GM18498 (cell line): Measurements from ENCODE around the gene ATF4.

Experiments
- ATAC-seq: cut with Tn5 transposase; IDR thresholded peaks from one replicate; pipeline ENCODE4 v1.9.1; 2021; ENCODE audit warnings: mild to moderate bottlenecking, moderate library complexity; ENCODE audit not compliant: unreplicated experiment

The ATF4 gene

GRCh38 chr22:39556970-39557841 is 36.8 kb downstream of the ATF4 start:
- no peak for ATAC-seq

- no peak for ATAC-seq
Observed at GRCh38 chr22:39558254-39558727, 37.9 kb downstream of the ATF4 start.

- ATAC-seq = no peak
Observed at GRCh38 chr22:39558950-39559349, 38.6 kb downstream of the ATF4 start.

GRCh38 chr22:39559456-39560105 is 39.2 kb downstream of the ATF4 start:
- ATAC-seq = no peak

- ATAC-seq = no peak
Observed at GRCh38 chr22:39560127-39560526, 39.8 kb downstream of the ATF4 start.

GRCh38 chr22:39562839-39563489 is 42.6 kb downstream of the ATF4 start:
- ATAC-seq = no peak

- no peak for ATAC-seq
Observed at GRCh38 chr22:39563571-39564428, 43.4 kb downstream of the ATF4 start.

GRCh38 chr22:39565414-39565944 is 45.1 kb downstream of the ATF4 start:
- no peak for ATAC-seq

- no peak for ATAC-seq
Observed at GRCh38 chr22:39567135-39567946, 47.0 kb downstream of the ATF4 start.

- no peak for ATAC-seq
Observed at GRCh38 chr22:39568278-39568981, 48.1 kb downstream of the ATF4 start.

- ATAC-seq = no peak
Observed at GRCh38 chr22:39569066-39569465, 48.7 kb downstream of the ATF4 start.

- no peak for ATAC-seq
Observed at GRCh38 chr22:39570226-39570625, 49.9 kb downstream of the ATF4 start.

GRCh38 chr22:39570665-39571064 is 50.3 kb downstream of the ATF4 start, which contains the start of gene CACNA1I:
CACNA1I (plus strand) TSS chr22:39570753; CDS start chr22:39570753, 0 bp downstream.
- no peak for ATAC-seq

- no peak for ATAC-seq
Observed at GRCh38 chr22:39571538-39571937, 51.2 kb downstream of the ATF4 start.
